BJ (cell line): Measurements from ENCODE around the gene EBLN2. TPM values are rescaled to one million over a fixed set of nuclear protein-coding genes. Genes with fewer than 3 reads are reported as not detected.

Experiments used
- CTCF ChIA-PET: fragments of 350-600 bp; formaldehyde crosslinking; extraction: SDS; loops from one replicate; lab custom pipeline; 2021; ENCODE audit warnings: antibody characterized with exemption, inconsistent platforms; lab: Yijun Ruan, JAX
- POLR2A ChIA-PET: fragments of 300-600 bp; sonication (Branson Sonifier 250); formaldehyde crosslinking; extraction: SDS; loops from one replicate; lab custom pipeline; 2021; ENCODE audit warnings: antibody characterized with exemption; lab: Charles Lee
- DNase-seq: peaks from one replicate; pipeline ENCODE4 v3.0.0-alpha.2; 2011; ENCODE audit warnings: low read depth
- H3K27me3 ChIP-seq: 2 replicates; pipeline ENCODE4 v1.6.0; 2011; ENCODE audit warnings: low read length; ENCODE audit not compliant: control insufficient read depth, insufficient read depth
- H3K36me3 ChIP-seq: 2 replicates; pipeline ENCODE4 v1.5.1; 2011; ENCODE audit warnings: low read length; ENCODE audit not compliant: control insufficient read depth, insufficient read depth
- H3K4me3 ChIP-seq: 2 replicates; pipeline ENCODE4 v1.5.1; 2011; ENCODE audit warnings: low read depth, mild to moderate bottlenecking, control low read depth, low read length
- CTCF ChIP-seq: IDR thresholded peaks from 2 replicates; pipeline ENCODE4 v1.5.1; 2011; ENCODE audit warnings: low read depth, mild to moderate bottlenecking, control low read depth, inconsistent platforms, low read length, moderate library complexity; ENCODE audit not compliant: insufficient read depth
- polyA plus RNA-seq: library from polyadenylated mRNA; depleted of rRNA; stranded (reverse); fragments of >200 nt; gene quantifications from 2 replicates; pipeline ENCODE4 v1.2.3, GENCODE V29; 2011

Gene EBLN2
- polyA plus RNA-seq, 1 experiment: 1.0 TPM

GRCh38 chr3:73098873-73099272 lies 37.4 kb downstream of the EBLN2 start:
- H3K36me3 ChIP-seq: no peaks in the 10 kb centered on the region
- DNase-seq: no peak
- H3K27me3 ChIP-seq: peaks cover 6% of the 10 kb centered on the region; the same call in 1 of the 2 replicates
- POLR2A ChIA-PET: no interaction called here
- no peak overlapping the region for H3K4me3 ChIP-seq
- CTCF ChIA-PET: interaction anchor here (1.5 kb wide), 1 partner anchor 396 kb away, joined by 4 read pairs; no protein-coding TSS in a partner anchor
- TF ChIP-seq CTCF: no peak

GRCh38 chr3:73100741-73101559 lies 39.5 kb downstream of the EBLN2 start:
- ChIA-PET POLR2A (no interaction called here), CTCF (interaction anchor here (0.6 to 3.1 kb wide), 17 partner anchors 8 to 766 kb away, joined by 3 to 57 read pairs (median 4); no protein-coding TSS in a partner anchor)
- TF ChIP-seq CTCF: peak; percentile 91
- Histone ChIP-seq H3K4me3 (no peak overlapping the region), H3K36me3 (no peaks in the 10 kb centered on the region), H3K27me3 (peaks cover 6% of the 10 kb centered on the region; the same call in 1 of the 2 replicates)
- DNase-seq: peak; percentile 10

- no peak for DNase-seq
- CTCF ChIA-PET: interaction anchor here (0.7 to 3.1 kb wide), 12 partner anchors 8 to 526 kb away, joined by 3 to 57 read pairs (median 4); no protein-coding TSS in a partner anchor
- POLR2A ChIA-PET: no interaction called here
- TF ChIP-seq CTCF: no peak
- H3K4me3 ChIP-seq: no peak overlapping the region
- no peaks in the 10 kb centered on the region for H3K36me3 ChIP-seq
- H3K27me3 ChIP-seq: peaks cover 6% of the 10 kb centered on the region; the same call in 1 of the 2 replicates
Observed at GRCh38 chr3:73101881-73102280, 40.4 kb downstream of the EBLN2 start.

GRCh38 chr3:73107215-73107614 lies 45.8 kb downstream of the EBLN2 start:
- no peak for TF ChIP-seq CTCF
- DNase-seq: no peak
- ChIA-PET POLR2A (no interaction called here), CTCF (interaction anchor here (1.2 kb wide), 1 partner anchor 312 kb away, joined by 3 read pairs; no protein-coding TSS in a partner anchor)
- Histone ChIP-seq H3K36me3 (no peaks in the 10 kb centered on the region), H3K27me3 (peaks cover 6% of the 10 kb centered on the region; the same call in 1 of the 2 replicates), H3K4me3 (no peak overlapping the region)

GRCh38 chr3:73107676-73108187 lies 46.3 kb downstream of the EBLN2 start:
- ChIA-PET CTCF (interaction anchor here (0.5 to 1.2 kb wide), 3 partner anchors 311 to 761 kb away, joined by 3 read pairs; no protein-coding TSS in a partner anchor), POLR2A (no interaction called here)

More at GRCh38 chr3:73107676-73108187, 46.3 kb downstream of the EBLN2 start:
- peaks cover 6% of the 10 kb centered on the region; the same call in 1 of the 2 replicates for H3K27me3 ChIP-seq
- H3K36me3 ChIP-seq: no peaks in the 10 kb centered on the region
- TF ChIP-seq CTCF: no peak
- no peak overlapping the region for H3K4me3 ChIP-seq
- DNase-seq: no peak
